GM12878 (cell line): Measurements from ENCODE around the gene JMJD7. TPM values are rescaled to one million over a fixed set of nuclear protein-coding genes. Genes with fewer than 3 reads are reported as not detected.

Experiments
- ATAC-seq: fragments of 200-7000 bp; cut with Tn5 transposase; 3 replicates; pipeline ENCODE4 v1.9.1; 2020; ENCODE audit warnings: mild to moderate bottlenecking, moderate library complexity
- BruUV-seq: library from RNA; stranded (reverse); fragments of 400-500 nt; replicated peaks from 2 replicates; lab custom pipeline; 2021; lab: Mats Ljungman, UMichigan
- CTCF ChIA-PET: fragments of 300-600 bp; sonication (Branson Sonifier 250); formaldehyde crosslinking; extraction: SDS; loops from one replicate; lab custom pipeline; 2021; ENCODE audit warnings: inconsistent platforms; lab: Yijun Ruan, JAX
- POLR2A ChIA-PET: fragments of 350-600 bp; formaldehyde crosslinking; extraction: SDS; loops from one replicate; lab custom pipeline; 2021; ENCODE audit warnings: inconsistent platforms; lab: Charles Lee
- RAD21 ChIA-PET: fragments of 300-600 bp; sonication (Branson Sonifier 250); formaldehyde crosslinking; loops from one replicate; lab custom pipeline; 2023; ENCODE audit warnings: antibody characterized with exemption; ENCODE audit not compliant: unreplicated experiment; lab: Charles Lee
- SMC1A ChIA-PET: fragments of 300-600 bp; sonication (Branson Sonifier 250); formaldehyde crosslinking; loops from one replicate; lab custom pipeline; 2023; ENCODE audit not compliant: unreplicated experiment, uncharacterized antibody; lab: Charles Lee
- DNase-seq: peaks from one replicate; pipeline ENCODE4 v3.0.0-alpha.2; 2011; ENCODE audit warnings: low read depth, low spot score
- FAIRE-seq: peaks from 3 replicates; lab custom pipeline; 2011; peaks lifted over from hg19 to GRCh38; lab: Jason Lieb, UNC
- H2AFZ ChIP-seq: 2 replicates; pipeline ENCODE4 v1.6.0; 2011; ENCODE audit warnings: low read depth, low read length, control low read depth; ENCODE audit not compliant: control insufficient read depth
- H3K27ac ChIP-seq: 2 replicates; pipeline ENCODE4 v1.5.1; 2011; ENCODE audit warnings: control low read depth; ENCODE audit not compliant: control insufficient read depth, insufficient read depth
- H3K27me3 ChIP-seq, 2 experiments: replicated peaks in 1 of 2; 2 replicates each; pipeline versions ENCODE4 v1.6.0 to v1.6.1; 2011; ENCODE audit warnings: low read length in 1 of 2; ENCODE audit not compliant: control insufficient read depth in 2 of 2, insufficient read depth in 2 of 2
- H3K36me3 ChIP-seq, 2 experiments: 2 replicates each; pipeline ENCODE4 v1.5.1; 2011; ENCODE audit warnings: low read length in 1 of 2; ENCODE audit not compliant: control insufficient read depth in 2 of 2, insufficient read depth in 2 of 2
- H3K4me1 ChIP-seq: 2 replicates; pipeline ENCODE4 v1.6.1; 2011; ENCODE audit warnings: mild to moderate bottlenecking, low read length, moderate library complexity, mixed read lengths; ENCODE audit not compliant: control insufficient read depth, insufficient read depth
- H3K4me2 ChIP-seq: 2 replicates; pipeline ENCODE4 v1.6.0; 2011; ENCODE audit warnings: control low read depth; ENCODE audit not compliant: control insufficient read depth, insufficient read depth
- H3K4me3 ChIP-seq: fragments of 200-600 bp; sonication (generic); 2 replicates; pipeline ENCODE4 v1.5.1; 2016
- H3K79me2 ChIP-seq: 2 replicates; pipeline ENCODE4 v1.6.0; 2011; ENCODE audit warnings: low read length; ENCODE audit not compliant: control insufficient read depth, insufficient read depth
- H3K9ac ChIP-seq: 2 replicates; pipeline ENCODE4 v1.8.0; 2011; ENCODE audit warnings: low read length, control low read depth, mixed read lengths; ENCODE audit not compliant: control insufficient read depth, insufficient read depth
- H3K9me3 ChIP-seq: replicated peaks from 3 replicates; pipeline ENCODE4 v1.5.1; 2011; ENCODE audit warnings: mild to moderate bottlenecking, low read length; ENCODE audit not compliant: control insufficient read depth, insufficient read depth
- H4K20me1 ChIP-seq: 2 replicates; pipeline ENCODE4 v1.6.0; 2011; ENCODE audit not compliant: control insufficient read depth, insufficient read depth
- EED ChIP-seq: sonication (generic); IDR thresholded peaks from 2 replicates; pipeline ENCODE4 v1.6.1; 2016; ENCODE audit warnings: antibody characterized with exemption, low read depth
- NR2C2 ChIP-seq: IDR thresholded peaks from 2 replicates; pipeline ENCODE4 v1.6.1; 2011; ENCODE audit warnings: borderline replicate concordance, low read depth; ENCODE audit not compliant: control insufficient read depth, insufficient read length
- PRDM15 ChIP-seq: fragments of 450-650 bp; formaldehyde crosslinking; IDR thresholded peaks from 2 replicates; pipeline ENCODE4 v1.4.0; 2020; ENCODE audit warnings: mild to moderate bottlenecking, moderate library complexity
- SIX5 ChIP-seq: IDR thresholded peaks from 2 replicates; pipeline ENCODE4 v1.6.1; 2011; ENCODE audit warnings: mild to moderate bottlenecking, low read depth, low read length, moderate library complexity; ENCODE audit not compliant: severe bottlenecking
- WGBS: methylation state at CpG from one replicate; pipeline ENCODE4 v1.1.6; 2016; ENCODE audit warnings: low lambda C conversion rate; ENCODE audit not compliant: insufficient replicate concordance, insufficient coverage; ENCODE audit errors: missing lambda C conversion rate; 5-methylcytosine and 5-hydroxymethylcytosine counted together
- in situ Hi-C: fragments of 300-500 bp; cut with MboI; formaldehyde crosslinking; loops from 9 replicates; pipeline ENCODE4 v1.14.3; 2018; ENCODE audit warnings: mixed read lengths
- intact Hi-C: fragments of 100-400 bp; cut with micrococcal nuclease; formaldehyde crosslinking; loops from one replicate; pipeline ENCODE4 v1.14.2; 2022; ENCODE audit not compliant: unreplicated experiment
- polyA plus RNA-seq, 11 experiments: library from polyadenylated mRNA; depleted of rRNA in 4 of 11; unstranded in 6 of 11; stranded (reverse) in 5 of 11; fragments of >200 nt; fragmentation: Nextera tagmentation in 4 of 11; fragmentation: Illumina TruSeq in 1 of 11; extraction: Ambion mirVana in 4 of 11; extraction: Trizol in 1 of 11; gene quantifications; 1 replicate in 1 of 11; 2 replicates in 10 of 11; pipeline versions ENCODE4 v1.2.1 to v1.2.3, GENCODE V29; 2011 to 2016; ENCODE audit warnings: inconsistent platforms in 2 of 11, missing spikeins in 2 of 11, low read depth in 1 of 11
- total RNA-seq, 4 experiments: library from RNA; depleted of rRNA in 3 of 4; stranded (reverse); fragments of >200 nt in 3 of 4; fragmentation: Illumina TruSeq in 1 of 4; extraction: Trizol in 1 of 4; gene quantifications; 2 replicates each; pipeline versions ENCODE4 v1.2.1 to v1.2.3, GENCODE V29; 2013 to 2021

The JMJD7 gene
- total and polyA plus RNA-seq, 10 of the 15 experiments (the other 5 are each of a cell fraction or from before 2014, with no cell fraction given) = 0.79 to 12.2 (median 6.5) TPM

GRCh38 chr15:41779662-41780157, 48.2 kb upstream of the JMJD7 start:
- in situ Hi-C loops (no loop called here), intact Hi-C loops (no loop called here)
- POLR2A ChIA-PET = interaction anchor here (11.3 kb wide), 1 partner anchor 13 kb away, joined by 170 read pairs; no protein-coding TSS in a partner anchor
- peak overlapping the region; percentile 36 for H3K4me2 ChIP-seq
- no peaks in the 10 kb centered on the region for H3K36me3 ChIP-seq
- no peak for FAIRE-seq
- 95% methylated on average over 4 of the region's 4 CpGs for WGBS
- SMC1A ChIA-PET = interaction anchor here (1.2 to 9.6 kb wide), 5 partner anchors 13 to 32 kb away, joined by 4 to 268 read pairs (median 10); no protein-coding TSS in a partner anchor
- CTCF ChIA-PET = interaction anchor here (1.0 to 11.4 kb wide), 6 partner anchors 9 to 32 kb away, joined by 3 to 365 read pairs (median 4); no protein-coding TSS in a partner anchor
- DNase-seq = no peak
- H4K20me1 ChIP-seq = no peaks in the 10 kb centered on the region
- no peak overlapping the region for H2AFZ ChIP-seq
- no peak for TF ChIP-seq SIX5
- TF ChIP-seq EED = 0 out of 2 replicates have a peak, but pooled peaks have one; percentile 19
- TF ChIP-seq PRDM15 (CRISPR knock-in tag) = no peak
- TF ChIP-seq NR2C2 = no peak
- H3K27ac ChIP-seq = peak overlapping the region; percentile 7; the same call in 1 of the 2 replicates
- H3K9ac ChIP-seq = no peak overlapping the region
- peaks cover 17% of the 10 kb centered on the region for H3K4me1 ChIP-seq
- H3K9me3 ChIP-seq = no peaks in the 10 kb centered on the region; the same call in 2 of the 3 replicates
- RAD21 ChIA-PET = interaction anchor here (1.0 to 9.7 kb wide), 3 partner anchors 8 to 31 kb away, joined by 3 to 169 read pairs (median 3); no protein-coding TSS in a partner anchor
- no peaks in the 10 kb centered on the region for H3K27me3 ChIP-seq
- peaks cover 52% of the 10 kb centered on the region for H3K79me2 ChIP-seq
- no TSS peak for BruUV-seq
- no peak; the same call in 2 of the 3 replicates for ATAC-seq
- peak overlapping the region; percentile 47; the same call in 1 of the 2 replicates for H3K4me3 ChIP-seq
